ENCODE measurements around the gene POPDC2.

The POPDC2 gene

DNA sequence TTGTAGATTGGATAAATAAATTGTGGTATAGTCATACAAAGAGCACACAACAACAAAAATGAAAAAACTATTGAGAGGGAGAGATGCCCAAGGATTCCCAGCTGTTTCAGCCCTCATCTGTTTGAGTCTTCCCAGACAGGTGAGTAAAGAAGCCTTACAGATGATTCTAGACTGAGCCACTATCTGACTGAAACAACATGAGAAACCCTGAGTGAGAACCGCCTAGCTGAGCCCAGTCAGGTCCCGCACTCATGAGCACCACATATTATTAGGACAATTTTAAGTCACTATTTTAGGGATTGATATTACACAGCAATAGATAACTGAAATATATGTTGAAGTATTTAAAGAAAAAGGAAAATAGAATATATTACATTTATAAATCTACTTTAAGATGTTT is 19.0 kb downstream of the POPDC2 start:
- H3K27me3 ChIP-seq (ENCODE audit: insufficient read depth, poor library complexity, severe bottlenecking) = no peaks in the 10 kb centered on the region
- H3K4me3 ChIP-seq (replicated peaks; ENCODE audit: insufficient read depth, low read length) = no peak overlapping the region
- no peak overlapping the region for H3K27ac ChIP-seq (replicated peaks)
- no peak for DNase-seq (ENCODE audit: low read depth in 1 of 2, low spot score in 1 of 2)
- TF ChIP-seq, protein P1, sequence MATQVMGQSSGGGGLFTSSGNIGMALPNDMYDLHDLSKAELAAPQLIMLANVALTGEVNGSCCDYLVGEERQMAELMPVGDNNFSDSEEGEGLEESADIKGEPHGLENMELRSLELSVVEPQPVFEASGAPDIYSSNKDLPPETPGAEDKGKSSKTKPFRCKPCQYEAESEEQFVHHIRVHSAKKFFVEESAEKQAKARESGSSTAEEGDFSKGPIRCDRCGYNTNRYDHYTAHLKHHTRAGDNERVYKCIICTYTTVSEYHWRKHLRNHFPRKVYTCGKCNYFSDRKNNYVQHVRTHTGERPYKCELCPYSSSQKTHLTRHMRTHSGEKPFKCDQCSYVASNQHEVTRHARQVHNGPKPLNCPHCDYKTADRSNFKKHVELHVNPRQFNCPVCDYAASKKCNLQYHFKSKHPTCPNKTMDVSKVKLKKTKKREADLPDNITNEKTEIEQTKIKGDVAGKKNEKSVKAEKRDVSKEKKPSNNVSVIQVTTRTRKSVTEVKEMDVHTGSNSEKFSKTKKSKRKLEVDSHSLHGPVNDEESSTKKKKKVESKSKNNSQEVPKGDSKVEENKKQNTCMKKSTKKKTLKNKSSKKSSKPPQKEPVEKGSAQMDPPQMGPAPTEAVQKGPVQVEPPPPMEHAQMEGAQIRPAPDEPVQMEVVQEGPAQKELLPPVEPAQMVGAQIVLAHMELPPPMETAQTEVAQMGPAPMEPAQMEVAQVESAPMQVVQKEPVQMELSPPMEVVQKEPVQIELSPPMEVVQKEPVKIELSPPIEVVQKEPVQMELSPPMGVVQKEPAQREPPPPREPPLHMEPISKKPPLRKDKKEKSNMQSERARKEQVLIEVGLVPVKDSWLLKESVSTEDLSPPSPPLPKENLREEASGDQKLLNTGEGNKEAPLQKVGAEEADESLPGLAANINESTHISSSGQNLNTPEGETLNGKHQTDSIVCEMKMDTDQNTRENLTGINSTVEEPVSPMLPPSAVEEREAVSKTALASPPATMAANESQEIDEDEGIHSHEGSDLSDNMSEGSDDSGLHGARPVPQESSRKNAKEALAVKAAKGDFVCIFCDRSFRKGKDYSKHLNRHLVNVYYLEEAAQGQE (IDR thresholded peaks at IDR 0.05; ENCODE audit: insufficient replicate concordance, low read depth) = no peak
- no peak for TF ChIP-seq POLR2AphosphoS5 (IDR thresholded peaks at IDR 0.05; ENCODE audit: low read depth)

DNA sequence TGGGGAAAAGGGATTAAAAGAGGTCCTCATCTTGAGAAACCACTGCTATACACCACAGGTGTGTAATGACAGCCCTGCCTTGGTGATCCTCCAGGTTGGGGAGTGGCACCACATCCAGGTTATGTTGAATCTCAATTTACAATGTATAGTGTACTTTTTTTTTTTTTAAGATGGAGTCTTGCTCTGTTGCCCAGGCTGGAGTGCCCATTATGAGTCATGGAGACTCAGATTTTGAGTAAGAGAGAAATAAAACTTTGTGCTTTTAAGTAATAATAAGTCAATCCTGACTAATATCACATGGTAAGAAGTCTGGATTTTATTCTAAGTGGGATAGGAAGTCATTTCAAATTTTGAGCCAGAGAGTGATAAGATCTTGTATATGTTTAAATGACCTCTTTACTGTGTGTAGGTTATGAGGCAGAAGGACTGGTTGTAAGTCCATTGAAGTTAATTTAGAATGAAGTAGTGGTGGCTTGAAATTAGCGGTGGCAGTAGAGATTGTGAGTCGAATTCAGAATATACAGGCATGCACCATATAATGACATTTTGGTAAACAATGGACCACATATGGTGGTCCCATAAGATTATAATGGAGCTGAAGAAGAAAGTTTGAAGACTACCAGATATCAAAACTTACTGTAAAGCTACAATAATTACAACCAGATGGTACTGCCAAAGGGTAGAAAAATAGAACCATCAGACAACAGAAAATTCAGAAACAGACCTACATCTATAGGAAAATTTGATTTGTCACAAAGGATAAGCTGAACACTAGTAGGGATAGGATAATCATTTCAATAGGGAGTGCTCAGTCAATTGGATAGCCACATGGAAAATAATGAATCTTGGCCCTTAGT is 20.7 kb downstream of the POPDC2 start:
- peak overlapping the region; percentile 94 for H3K27ac ChIP-seq (replicated peaks)
- H3K4me3 ChIP-seq (replicated peaks; ENCODE audit: insufficient read depth, low read length) = no peak overlapping the region
- no peak for DNase-seq (ENCODE audit: low read depth in 1 of 2, low spot score in 1 of 2)
- no peaks in the 10 kb centered on the region for H3K27me3 ChIP-seq (ENCODE audit: insufficient read depth, poor library complexity, severe bottlenecking)
- no peak for TF ChIP-seq SPI1 (IDR thresholded peaks at IDR 0.05; ENCODE audit: borderline replicate concordance, low read depth)
- TF ChIP-seq POLR2AphosphoS5 (IDR thresholded peaks at IDR 0.05; ENCODE audit: low read depth) = no peak
- TF ChIP-seq GABPA (IDR thresholded peaks at IDR 0.05; ENCODE audit: low read depth) = no peak
- TF ChIP-seq, protein P2, sequence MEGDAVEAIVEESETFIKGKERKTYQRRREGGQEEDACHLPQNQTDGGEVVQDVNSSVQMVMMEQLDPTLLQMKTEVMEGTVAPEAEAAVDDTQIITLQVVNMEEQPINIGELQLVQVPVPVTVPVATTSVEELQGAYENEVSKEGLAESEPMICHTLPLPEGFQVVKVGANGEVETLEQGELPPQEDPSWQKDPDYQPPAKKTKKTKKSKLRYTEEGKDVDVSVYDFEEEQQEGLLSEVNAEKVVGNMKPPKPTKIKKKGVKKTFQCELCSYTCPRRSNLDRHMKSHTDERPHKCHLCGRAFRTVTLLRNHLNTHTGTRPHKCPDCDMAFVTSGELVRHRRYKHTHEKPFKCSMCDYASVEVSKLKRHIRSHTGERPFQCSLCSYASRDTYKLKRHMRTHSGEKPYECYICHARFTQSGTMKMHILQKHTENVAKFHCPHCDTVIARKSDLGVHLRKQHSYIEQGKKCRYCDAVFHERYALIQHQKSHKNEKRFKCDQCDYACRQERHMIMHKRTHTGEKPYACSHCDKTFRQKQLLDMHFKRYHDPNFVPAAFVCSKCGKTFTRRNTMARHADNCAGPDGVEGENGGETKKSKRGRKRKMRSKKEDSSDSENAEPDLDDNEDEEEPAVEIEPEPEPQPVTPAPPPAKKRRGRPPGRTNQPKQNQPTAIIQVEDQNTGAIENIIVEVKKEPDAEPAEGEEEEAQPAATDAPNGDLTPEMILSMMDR (IDR thresholded peaks at IDR 0.05; ENCODE audit: insufficient read depth, low read length) = no peak

DNA sequence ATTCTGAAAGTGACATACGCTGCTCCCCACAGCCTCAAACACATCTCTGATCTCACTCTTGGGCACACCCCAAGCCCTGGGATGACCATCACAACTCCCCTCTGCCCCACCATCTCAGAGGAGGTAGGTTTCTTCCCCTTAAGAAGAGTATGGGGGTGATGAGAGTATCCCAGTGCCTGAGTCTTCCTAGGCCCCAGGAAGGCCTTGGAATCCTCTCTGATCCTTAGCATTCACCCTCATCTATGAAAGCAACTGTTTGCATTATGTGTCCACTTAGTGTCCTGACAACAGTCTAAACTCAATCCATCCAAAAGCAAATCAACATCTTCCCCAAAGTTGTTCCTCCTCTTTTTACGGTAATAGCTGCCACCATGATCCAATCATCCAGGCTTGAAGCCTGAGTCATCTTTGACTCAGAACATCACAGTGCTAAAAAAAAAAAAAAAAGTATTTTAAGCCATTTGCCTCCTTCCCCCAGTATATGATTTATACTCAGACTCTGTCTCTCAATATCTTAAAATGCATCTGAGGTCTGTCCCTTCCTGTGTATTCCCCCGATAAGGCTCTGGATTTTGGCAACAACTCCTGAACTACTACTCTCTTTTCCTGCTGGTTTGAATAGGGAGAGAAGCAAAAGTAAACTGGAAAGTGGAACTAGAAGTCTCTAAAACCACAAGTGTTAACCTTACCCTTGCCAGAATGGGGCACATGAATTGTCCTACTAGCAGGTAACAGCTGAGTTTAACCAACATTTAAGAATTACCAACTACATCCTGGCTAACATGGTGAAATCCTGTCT is 22.5 kb downstream of the POPDC2 start:
- Histone ChIP-seq H3K27ac (replicated peaks) (peak overlapping the region; percentile 94), H3K4me3 (replicated peaks; ENCODE audit: insufficient read depth, low read length) (peak overlapping the region; percentile 36), H3K27me3 (ENCODE audit: insufficient read depth, poor library complexity, severe bottlenecking) (no peaks in the 10 kb centered on the region)
- TF ChIP-seq, protein P1 (IDR thresholded peaks at IDR 0.05; ENCODE audit: insufficient replicate concordance, low read depth) = no peak
- TF ChIP-seq POLR2AphosphoS5 (IDR thresholded peaks at IDR 0.05; ENCODE audit: low read depth) = no peak
- TF ChIP-seq GABPA (IDR thresholded peaks at IDR 0.05; ENCODE audit: low read depth) = no peak
- TF ChIP-seq, protein P2 (IDR thresholded peaks at IDR 0.05; ENCODE audit: insufficient read depth, low read length) = no peak
- TF ChIP-seq SPI1 (IDR thresholded peaks at IDR 0.05; ENCODE audit: borderline replicate concordance, low read depth) = no peak
- peak; percentile 30 to 41 for DNase-seq (ENCODE audit: low read depth in 1 of 2, low spot score in 1 of 2)

All from HL-60 (cell line).